H1 (cell line): ENCODE data around the gene LGALS1. TPM values are rescaled to one million over a fixed set of nuclear protein-coding genes. Genes with fewer than 3 reads are reported as not detected.

ENCODE experiments used
- CTCF ChIA-PET: fragments of 300-600 bp; sonication (Branson Sonifier 250); formaldehyde crosslinking; loops from one replicate; lab custom pipeline; 2021; ENCODE audit not compliant: partially characterized antibody; lab: Charles Lee
- POLR2A ChIA-PET: fragments of 300-600 bp; sonication (Branson Sonifier 250); formaldehyde crosslinking; loops from one replicate; lab custom pipeline; 2021; ENCODE audit warnings: inconsistent platforms; ENCODE audit not compliant: partially characterized antibody; lab: Charles Lee
- DNase-seq, 2 experiments: peaks; one replicate each; pipeline versions ENCODE4 v3.0.0 to v3.0.0-alpha.2; 2010 to 2022; ENCODE audit warnings: low spot score in 2 of 2, low read depth in 1 of 2, mixed read lengths in 1 of 2
- FAIRE-seq: peaks from 2 replicates; lab custom pipeline; 2011; peaks lifted over from hg19 to GRCh38; lab: Jason Lieb, UNC
- H2AFZ ChIP-seq: 2 replicates; pipeline ENCODE4 v1.8.1; 2012; ENCODE audit warnings: low read length, inconsistent platforms
- H2AK5ac ChIP-seq: 2 replicates; pipeline ENCODE4 v1.6.1; 2013; ENCODE audit warnings: low read depth, low read length
- H2BK120ac ChIP-seq: replicated peaks from 2 replicates; pipeline ENCODE3; 2013; ENCODE audit warnings: low read depth, low read length, inconsistent platforms
- H2BK12ac ChIP-seq: 2 replicates; pipeline ENCODE4 v1.6.1; 2013; ENCODE audit warnings: low read depth, low read length
- H2BK15ac ChIP-seq: 2 replicates; pipeline ENCODE4 v1.6.1; 2013; ENCODE audit warnings: low read length
- H2BK20ac ChIP-seq: 2 replicates; pipeline ENCODE4 v1.6.1; 2013; ENCODE audit warnings: low read length
- H2BK5ac ChIP-seq: 2 replicates; pipeline ENCODE4 v1.6.1; 2013; ENCODE audit warnings: low read depth, low read length
- H3K14ac ChIP-seq: 2 replicates; pipeline ENCODE4 v1.6.1; 2013; ENCODE audit warnings: inconsistent platforms; ENCODE audit not compliant: insufficient read length
- H3K18ac ChIP-seq: 2 replicates; pipeline ENCODE4 v1.6.1; 2013; ENCODE audit warnings: low read length; ENCODE audit errors: extremely low read depth
- H3K23ac ChIP-seq: 2 replicates; pipeline ENCODE4 v1.6.1; 2013; ENCODE audit warnings: inconsistent platforms; ENCODE audit not compliant: insufficient read length
- H3K23me2 ChIP-seq: 2 replicates; pipeline ENCODE4 v1.6.1; 2013; ENCODE audit warnings: low read depth, low read length
- H3K27ac ChIP-seq: 2 replicates; pipeline ENCODE4 v1.6.1; 2011; ENCODE audit warnings: low read depth, low read length, inconsistent platforms
- H3K27me3 ChIP-seq, 4 experiments: replicated peaks in 1 of 4; 1 replicate in 1 of 4; 2 replicates in 3 of 4; pipeline versions ENCODE4 v1.6.1 to v1.8.1; 2011 to 2013; ENCODE audit warnings: low read length in 3 of 4, mild to moderate bottlenecking in 3 of 4, inconsistent platforms in 2 of 4, mixed read lengths in 2 of 4, moderate library complexity in 1 of 4; ENCODE audit not compliant: control insufficient read depth in 3 of 4, insufficient read depth in 3 of 4; ENCODE audit errors: extremely low read depth in 1 of 4
- H3K36me3 ChIP-seq, 4 experiments: 2 replicates each; pipeline versions ENCODE4 v1.6.1 to v1.8.1; 2011 to 2013; ENCODE audit warnings: mild to moderate bottlenecking in 4 of 4, low read length in 3 of 4, moderate library complexity in 2 of 4, control low read depth in 1 of 4, inconsistent platforms in 1 of 4; ENCODE audit not compliant: insufficient read depth in 4 of 4, control insufficient read depth in 2 of 4
- H3K4ac ChIP-seq: replicated peaks from 2 replicates; pipeline ENCODE3; 2013; ENCODE audit warnings: low read length, low read depth, mixed read lengths, inconsistent platforms; ENCODE audit not compliant: insufficient read length
- H3K4me1 ChIP-seq, 4 experiments: replicated peaks in 1 of 4; 1 replicate in 1 of 4; 2 replicates in 3 of 4; pipeline versions ENCODE4 v1.6.1 to v1.8.1; 2011 to 2013; ENCODE audit warnings: low read length in 3 of 4, inconsistent platforms in 2 of 4, mixed read lengths in 1 of 4; ENCODE audit not compliant: insufficient read depth in 4 of 4, control insufficient read depth in 3 of 4
- H3K4me2 ChIP-seq, 2 experiments: 2 replicates each; pipeline versions ENCODE4 v1.6.1 to v1.8.1; 2011 to 2013; ENCODE audit warnings: low read depth in 2 of 2, low read length in 2 of 2, control low read depth in 1 of 2, inconsistent platforms in 1 of 2, mild to moderate bottlenecking in 1 of 2; ENCODE audit not compliant: insufficient read depth in 1 of 2
- H3K4me3 ChIP-seq, 4 experiments: fragments of 200-600, 300-600 bp in 1 of 4; sonication (generic), shearing (Covaris generic), sonication (Bioruptor Twin) in 1 of 4; 2 replicates each; pipeline versions ENCODE4 v1.5.1 to v1.8.1; 2011 to 2016; ENCODE audit warnings: low read length in 4 of 4, low read depth in 3 of 4, control low read depth in 2 of 4, inconsistent platforms in 2 of 4, mild to moderate bottlenecking in 2 of 4, mixed read lengths in 1 of 4, moderate library complexity in 1 of 4; ENCODE audit not compliant: insufficient read depth in 2 of 4; ENCODE audit errors: extremely low read depth in 1 of 4
- H3K56ac ChIP-seq: replicated peaks from 2 replicates; pipeline ENCODE3; 2013; ENCODE audit warnings: low read depth, mild to moderate bottlenecking, mixed read lengths, low read length, inconsistent platforms; ENCODE audit not compliant: insufficient read length
- H3K79me1 ChIP-seq: 2 replicates; pipeline ENCODE4 v1.6.1; 2013; ENCODE audit warnings: low read depth, low read length, control low read depth
- H3K79me2 ChIP-seq, 2 experiments: 2 replicates each; pipeline versions ENCODE4 v1.6.1 to v1.8.1; 2012 to 2013; ENCODE audit warnings: low read length in 2 of 2, mild to moderate bottlenecking in 2 of 2, inconsistent platforms in 1 of 2; ENCODE audit not compliant: insufficient read depth in 2 of 2, control insufficient read depth in 1 of 2
- H3K9ac ChIP-seq, 4 experiments: replicated peaks in 1 of 4; 1 replicate in 1 of 4; 2 replicates in 3 of 4; pipeline versions ENCODE4 v1.6.1 to v1.8.1; 2011 to 2013; ENCODE audit warnings: low read depth in 3 of 4, low read length in 3 of 4, control low read depth in 2 of 4, mild to moderate bottlenecking in 2 of 4, moderate library complexity in 2 of 4, inconsistent platforms in 1 of 4; ENCODE audit errors: extremely low read depth in 1 of 4
- H3K9me3 ChIP-seq, 2 experiments: 2 replicates each; pipeline versions ENCODE4 v1.6.1 to v1.8.1; 2012 to 2013; ENCODE audit warnings: mild to moderate bottlenecking in 2 of 2, moderate library complexity in 2 of 2, control low read depth in 1 of 2, inconsistent platforms in 1 of 2, low read depth in 1 of 2, low read length in 1 of 2, mixed read lengths in 1 of 2; ENCODE audit not compliant: insufficient read depth in 2 of 2
- H4K20me1 ChIP-seq, 2 experiments: replicated peaks in 1 of 2; 2 replicates each; pipeline versions ENCODE3 to v1.8.1; 2011 to 2013; ENCODE audit warnings: inconsistent platforms in 2 of 2, low read length in 2 of 2, mild to moderate bottlenecking in 1 of 2; ENCODE audit not compliant: insufficient read depth in 2 of 2, control insufficient read depth in 1 of 2
- H4K5ac ChIP-seq: 2 replicates; pipeline ENCODE4 v1.6.1; 2013; ENCODE audit warnings: low read length, low read depth, mixed read lengths, inconsistent platforms; ENCODE audit not compliant: insufficient read length
- H4K8ac ChIP-seq: 2 replicates; pipeline ENCODE4 v1.8.0; 2013; ENCODE audit warnings: mild to moderate bottlenecking, moderate library complexity, low read length, inconsistent platforms; ENCODE audit not compliant: insufficient read depth; ENCODE audit errors: extremely low read depth
- H4K91ac ChIP-seq: replicated peaks from 2 replicates; pipeline ENCODE3; 2013; ENCODE audit warnings: low read length, mixed read lengths, inconsistent platforms; ENCODE audit not compliant: insufficient read length
- ASH2L ChIP-seq: fragments of 200-600, 300-600 bp; sonication (generic); IDR thresholded peaks from one replicate; pipeline ENCODE4 v1.7.1; 2017; ENCODE audit warnings: low read length
- BRCA1 ChIP-seq: IDR thresholded peaks from 2 replicates; pipeline ENCODE4 v1.6.1; 2012; ENCODE audit warnings: low read depth, low read length, improper control_type of control experiment
- CBX8 ChIP-seq: fragments of 300-800, 300-1000 bp; sonication (generic); IDR thresholded peaks from 2 replicates; pipeline ENCODE4 v1.7.1; 2016; ENCODE audit warnings: low read depth, low read length, borderline replicate concordance
- CEBPB ChIP-seq: IDR thresholded peaks from 2 replicates; pipeline ENCODE4 v1.6.1; 2012; ENCODE audit warnings: low read depth, low read length
- EP300 ChIP-seq, 2 experiments: IDR thresholded peaks; 1 replicate in 1 of 2; 2 replicates in 1 of 2; pipeline ENCODE4 v1.6.1; 2011 to 2012; ENCODE audit warnings: low read depth in 2 of 2, low read length in 2 of 2, mild to moderate bottlenecking in 2 of 2, borderline replicate concordance in 1 of 2, inconsistent platforms in 1 of 2, moderate library complexity in 1 of 2
- EZH2 ChIP-seq: fragments of 200-600 bp; sonication (generic); IDR thresholded peaks from 2 replicates; pipeline ENCODE4 v1.7.1; 2012; ENCODE audit warnings: low read depth, mild to moderate bottlenecking, moderate library complexity, low read length, inconsistent platforms; ENCODE audit not compliant: severe bottlenecking
- JUN ChIP-seq: IDR thresholded peaks from 2 replicates; pipeline ENCODE4 v1.6.1; 2011; ENCODE audit warnings: low read depth, mild to moderate bottlenecking, improper control_type of control experiment, low read length
- NANOG ChIP-seq: IDR thresholded peaks from 2 replicates; pipeline ENCODE4 v1.6.1; 2011; ENCODE audit warnings: low read length, low read depth, mild to moderate bottlenecking, inconsistent platforms; ENCODE audit not compliant: insufficient read depth, poor library complexity, severe bottlenecking
- SP2 ChIP-seq: IDR thresholded peaks from 2 replicates; pipeline ENCODE4 v1.6.1; 2012; ENCODE audit warnings: mild to moderate bottlenecking, low read length, inconsistent platforms
- SRF ChIP-seq: IDR thresholded peaks from 2 replicates; pipeline ENCODE4 v1.6.1; 2011; ENCODE audit warnings: mild to moderate bottlenecking, low read depth, low read length, moderate library complexity
- TCF12 ChIP-seq: IDR thresholded peaks from 2 replicates; pipeline ENCODE4 v1.6.1; 2011; ENCODE audit warnings: low read depth, mild to moderate bottlenecking, low read length
- WGBS, 2 experiments: shearing (Covaris generic) in 1 of 2; methylation state at CpG; one replicate each; pipeline versions ENCODE4 v1.1.6 to v1.1.7; 2013 to 2015; ENCODE audit warnings: low lambda C conversion rate in 2 of 2, mixed read lengths in 2 of 2, inconsistent platforms in 1 of 2, low coverage in 1 of 2, missing lambda C conversion rate in 1 of 2; ENCODE audit not compliant: insufficient replicate concordance in 2 of 2, insufficient coverage in 1 of 2, insufficient read length in 1 of 2; ENCODE audit errors: extremely low coverage in 1 of 2, missing lambda C conversion rate in 1 of 2; 5-methylcytosine and 5-hydroxymethylcytosine counted together
- polyA plus RNA-seq, 7 experiments: library from polyadenylated mRNA; depleted of rRNA in 3 of 7; stranded (reverse) in 5 of 7; unstranded in 2 of 7; fragments of >200 nt in 5 of 7; fragments of 200-250 nt in 2 of 7; gene quantifications; 1 replicate in 5 of 7; 2 replicates in 1 of 7; 4 replicates in 1 of 7; pipeline versions ENCODE4 v1.2.1 to v1.2.3, GENCODE V29; 2011 to 2013; ENCODE audit warnings: missing spikeins in 2 of 7, mixed read lengths in 2 of 7
- total RNA-seq: library from RNA; stranded (reverse); fragmentation: NEBNext Ultra II Directional; extraction: Animal tissue kit (Norgen Biotek cat#: 25700); gene quantifications from 2 replicates; pipeline ENCODE4 v1.2.1, GENCODE V29; 2021

LGALS1 gene
- total and polyA plus RNA-seq, 2 of the 8 experiments (the other 6 are each of a cell fraction or from before 2014, with no cell fraction given), result 12.0 to 92.4 TPM

GRCh38 chr22:37647928-37648327 is 27.5 kb upstream of the LGALS1 start:
- no peak overlapping the region for H4K91ac ChIP-seq
- H3K23me2 ChIP-seq, result no peaks in the 10 kb centered on the region
- H4K5ac ChIP-seq, result no peak overlapping the region
- no peaks in the 10 kb centered on the region for H3K4me1 ChIP-seq
- H3K79me1 ChIP-seq, result no peaks in the 10 kb centered on the region
- no peaks in the 10 kb centered on the region for H3K27me3 ChIP-seq
- H3K56ac ChIP-seq, result no peak overlapping the region
- no peak overlapping the region for H3K4ac ChIP-seq
- FAIRE-seq, result no peak
- no peak for DNase-seq
- no peak overlapping the region for H2BK12ac ChIP-seq
- H4K8ac ChIP-seq, result no peak overlapping the region
- WGBS, 2 experiments, result 97% methylated on average over 9 of the region's 9 CpGs; no CpG with 5 or more reads in 1 of the 2 experiments
- POLR2A ChIA-PET, result interaction anchor here (1.0 to 1.7 kb wide), 3 partner anchors 10 to 19 kb away, joined by 3 to 4 read pairs (median 3); partner anchors contain the start of gene PDXP
- no peak overlapping the region for H2BK20ac ChIP-seq
- H2BK5ac ChIP-seq, result no peak overlapping the region
- TF ChIP-seq SP2 (no peak), NANOG (no peak), CEBPB (no peak), EZH2 (no peak), BRCA1 (no peak), CBX8 (no peak), ASH2L (no peak), SRF (no peak), JUN (no peak), TCF12 (no peak), EP300 (IDR thresholded peaks at IDR 0.05; ENCODE audit: borderline replicate concordance in 1 of 2, low read depth in 2 of 2, low read length in 2 of 2) (no peak)
- TF ChIP-seq, all 59 proteins: peak for 0
- no peak overlapping the region for H2BK120ac ChIP-seq
- no peaks in the 10 kb centered on the region for H3K79me2 ChIP-seq
- no peak overlapping the region for H2AFZ ChIP-seq
- CTCF ChIA-PET, result interaction anchor here (1.3 to 2.2 kb wide), 5 partner anchors 11 to 39 kb away, joined by 3 to 7 read pairs (median 6); partner anchors contain the start of genes GGA1 and LGALS1
- H3K4me3 ChIP-seq, result no peak overlapping the region
- peaks cover 0 to 12% of the 10 kb centered on the region in 2 experiments for H4K20me1 ChIP-seq
- H3K9me3 ChIP-seq, result no peaks in the 10 kb centered on the region
- H3K9ac ChIP-seq, result no peak overlapping the region
- no peak overlapping the region for H2AK5ac ChIP-seq
- H3K4me2 ChIP-seq, result no peak overlapping the region
- no peak overlapping the region for H3K23ac ChIP-seq
- H3K18ac ChIP-seq, result no peak overlapping the region
- H3K14ac ChIP-seq, result no peak overlapping the region
- H3K36me3 ChIP-seq, result peaks cover 13 to 33% (median 23%) of the 10 kb centered on the region in 4 experiments
- no peak overlapping the region for H3K27ac ChIP-seq
- H2BK15ac ChIP-seq, result no peak overlapping the region
